ENCODE measurements around the gene COQ8B. TPM values are rescaled to one million over a fixed set of nuclear protein-coding genes. Genes with fewer than 3 reads are reported as not detected.
A peak's percentile ranks its signal among the peaks of the same experiment; 100 is the strongest.

The COQ8B gene
- total RNA-seq, 1 donor from 2014 or later = 24.0 TPM

DNA sequence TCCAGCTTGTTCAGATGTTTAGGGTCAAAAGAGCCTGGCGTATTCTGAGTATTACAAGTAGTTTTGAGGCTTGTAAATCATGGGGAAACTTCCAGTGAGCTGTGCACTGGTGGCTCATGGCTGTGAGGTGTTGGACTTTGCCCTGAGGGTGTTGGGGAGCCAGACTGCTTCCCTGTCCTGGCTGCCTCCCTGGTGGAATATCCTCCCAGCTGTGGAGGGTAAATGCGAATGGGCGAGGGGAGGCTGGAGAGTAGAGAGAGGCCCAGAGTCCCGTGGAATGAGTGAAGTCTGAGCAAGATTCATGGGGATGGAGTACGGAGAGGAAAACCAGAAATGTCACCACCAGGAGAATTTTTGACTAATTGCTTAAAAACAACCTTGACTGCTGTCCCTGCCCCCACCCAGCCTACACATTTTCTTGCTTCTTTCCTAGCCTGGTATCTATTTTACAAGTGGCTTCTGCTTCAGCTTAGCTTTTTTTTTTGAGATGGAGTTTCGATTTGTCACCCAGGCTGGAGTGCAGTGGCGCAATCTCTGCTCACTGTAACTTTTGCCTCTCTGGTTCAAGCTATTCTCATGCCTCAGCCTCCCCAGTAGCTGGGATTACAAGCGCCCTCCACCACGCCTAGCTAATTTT is 38.0 kb upstream of the COQ8B start:
- TF ChIP-seq, protein P1, sequence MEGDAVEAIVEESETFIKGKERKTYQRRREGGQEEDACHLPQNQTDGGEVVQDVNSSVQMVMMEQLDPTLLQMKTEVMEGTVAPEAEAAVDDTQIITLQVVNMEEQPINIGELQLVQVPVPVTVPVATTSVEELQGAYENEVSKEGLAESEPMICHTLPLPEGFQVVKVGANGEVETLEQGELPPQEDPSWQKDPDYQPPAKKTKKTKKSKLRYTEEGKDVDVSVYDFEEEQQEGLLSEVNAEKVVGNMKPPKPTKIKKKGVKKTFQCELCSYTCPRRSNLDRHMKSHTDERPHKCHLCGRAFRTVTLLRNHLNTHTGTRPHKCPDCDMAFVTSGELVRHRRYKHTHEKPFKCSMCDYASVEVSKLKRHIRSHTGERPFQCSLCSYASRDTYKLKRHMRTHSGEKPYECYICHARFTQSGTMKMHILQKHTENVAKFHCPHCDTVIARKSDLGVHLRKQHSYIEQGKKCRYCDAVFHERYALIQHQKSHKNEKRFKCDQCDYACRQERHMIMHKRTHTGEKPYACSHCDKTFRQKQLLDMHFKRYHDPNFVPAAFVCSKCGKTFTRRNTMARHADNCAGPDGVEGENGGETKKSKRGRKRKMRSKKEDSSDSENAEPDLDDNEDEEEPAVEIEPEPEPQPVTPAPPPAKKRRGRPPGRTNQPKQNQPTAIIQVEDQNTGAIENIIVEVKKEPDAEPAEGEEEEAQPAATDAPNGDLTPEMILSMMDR (IDR thresholded peaks at IDR 0.05; ENCODE audit: borderline replicate concordance) = no peak

DNA sequence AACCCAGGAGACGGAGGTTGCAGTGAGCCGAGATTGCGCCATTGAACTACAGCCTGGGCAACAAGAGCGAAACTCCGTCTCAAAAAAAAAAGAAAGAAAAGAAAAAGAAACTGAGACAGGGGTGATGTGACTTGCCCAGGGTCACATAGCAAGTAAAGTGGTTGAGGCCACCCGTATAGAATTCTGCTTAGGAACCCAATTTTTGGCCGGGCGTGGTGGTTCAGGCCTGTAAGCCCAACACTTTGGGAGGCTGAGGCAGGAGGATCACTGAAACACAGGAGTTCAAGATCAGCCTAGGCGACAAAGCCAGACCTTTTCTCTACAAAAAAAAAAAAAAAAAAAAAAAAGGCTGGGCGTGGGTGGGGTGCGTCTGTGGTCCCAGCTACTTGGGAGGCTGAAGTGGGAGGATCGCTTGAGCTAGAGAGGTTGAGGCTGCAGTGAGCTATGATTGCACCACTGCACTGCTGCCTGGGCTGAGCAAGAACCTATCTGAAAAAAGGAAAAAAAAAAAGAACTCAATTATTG is 35.6 kb upstream of the COQ8B start:
- DNase-seq = no peak
- Histone ChIP-seq H3K4me3 (peak overlapping the region; percentile 75), H3K4me1 (peaks cover 72% of the 10 kb centered on the region), H3K9me3 (replicated peaks) (no peaks in the 10 kb centered on the region), H3K27ac (replicated peaks) (peak overlapping the region; percentile 96), H3K27me3 (ENCODE audit: low read depth) (no peaks in the 10 kb centered on the region), H3K36me3 (peaks cover 20% of the 10 kb centered on the region)
- TF ChIP-seq, protein P1 (IDR thresholded peaks at IDR 0.05; ENCODE audit: borderline replicate concordance) = no peak
- intact Hi-C loops (cut with micrococcal nuclease) = loop anchor here (5.0 kb wide), 1 partner anchor 95 kb away; no protein-coding TSS in a partner anchor

More for the DNA sequence above, 38.0 kb upstream of the COQ8B start:
- no peak for DNase-seq
- no peaks in the 10 kb centered on the region for H3K9me3 ChIP-seq (replicated peaks)
- H3K4me1 ChIP-seq = peaks cover 54% of the 10 kb centered on the region
- intact Hi-C loops (cut with micrococcal nuclease) = loop anchor here (5.0 kb wide), 1 partner anchor 97 kb away; no protein-coding TSS in a partner anchor
- H3K36me3 ChIP-seq = peaks cover 45% of the 10 kb centered on the region
- no peaks in the 10 kb centered on the region for H3K27me3 ChIP-seq (ENCODE audit: low read depth)
- H3K4me3 ChIP-seq = no peak overlapping the region
- H3K27ac ChIP-seq (replicated peaks) = no peak overlapping the region

DNA sequence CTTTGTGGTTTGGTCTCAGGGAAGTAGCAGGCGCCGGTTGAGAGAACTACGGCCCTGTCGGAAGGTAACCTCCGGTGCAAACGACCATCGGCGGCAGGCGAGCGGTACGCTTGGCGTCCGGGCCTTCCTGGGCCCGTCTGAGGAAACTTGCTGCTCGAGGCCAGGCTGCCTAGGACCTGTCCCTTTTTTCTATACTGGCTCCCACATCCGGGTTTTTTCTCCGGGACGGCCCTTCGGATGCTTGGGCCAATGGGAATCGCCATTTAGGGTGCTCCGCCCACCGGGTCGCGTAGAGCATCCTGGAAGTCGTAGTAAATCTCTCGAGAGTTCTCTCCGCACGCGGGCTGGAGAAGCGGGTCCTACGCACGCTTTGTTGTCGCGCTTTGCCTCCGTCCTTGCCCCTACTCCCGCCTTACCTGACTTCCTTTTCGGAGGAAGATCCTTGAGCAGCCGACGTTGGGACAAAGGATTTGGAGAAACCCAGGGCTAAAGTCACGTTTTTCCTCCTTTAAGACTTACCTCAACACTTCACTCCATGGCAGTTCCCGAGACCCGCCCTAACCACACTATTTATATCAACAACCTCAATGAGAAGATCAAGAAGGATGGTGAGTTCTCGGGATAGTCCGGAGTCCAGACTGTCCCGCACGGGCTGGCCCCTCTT is 34.3 kb upstream of the COQ8B start, which contains the start of gene SNRPA:
Gene SNRPA, plus strand, starts transcription at position 330 of the 664 bp plus-strand sequence. Its CDS starts 206 bp downstream, at position 536.
- intact Hi-C loops (cut with micrococcal nuclease) = loop anchor here (5.0 kb wide), 1 partner anchor 94 kb away; no protein-coding TSS in a partner anchor
- H3K27ac ChIP-seq (replicated peaks) = peak within 1 kb of the TSS; percentile 96
- H3K9me3 ChIP-seq (replicated peaks) = no peaks in the 10 kb centered on the region
- peaks cover 71% of the 10 kb centered on the region for H3K4me1 ChIP-seq
- peak; percentile 96 for DNase-seq
- H3K36me3 ChIP-seq = peaks cover 9% of the 10 kb centered on the region
- no peaks in the 10 kb centered on the region for H3K27me3 ChIP-seq (ENCODE audit: low read depth)
- peak within 1 kb of the TSS; percentile 75 for H3K4me3 ChIP-seq
- TF ChIP-seq, protein P1 (IDR thresholded peaks at IDR 0.05; ENCODE audit: borderline replicate concordance) = no peak

DNA sequence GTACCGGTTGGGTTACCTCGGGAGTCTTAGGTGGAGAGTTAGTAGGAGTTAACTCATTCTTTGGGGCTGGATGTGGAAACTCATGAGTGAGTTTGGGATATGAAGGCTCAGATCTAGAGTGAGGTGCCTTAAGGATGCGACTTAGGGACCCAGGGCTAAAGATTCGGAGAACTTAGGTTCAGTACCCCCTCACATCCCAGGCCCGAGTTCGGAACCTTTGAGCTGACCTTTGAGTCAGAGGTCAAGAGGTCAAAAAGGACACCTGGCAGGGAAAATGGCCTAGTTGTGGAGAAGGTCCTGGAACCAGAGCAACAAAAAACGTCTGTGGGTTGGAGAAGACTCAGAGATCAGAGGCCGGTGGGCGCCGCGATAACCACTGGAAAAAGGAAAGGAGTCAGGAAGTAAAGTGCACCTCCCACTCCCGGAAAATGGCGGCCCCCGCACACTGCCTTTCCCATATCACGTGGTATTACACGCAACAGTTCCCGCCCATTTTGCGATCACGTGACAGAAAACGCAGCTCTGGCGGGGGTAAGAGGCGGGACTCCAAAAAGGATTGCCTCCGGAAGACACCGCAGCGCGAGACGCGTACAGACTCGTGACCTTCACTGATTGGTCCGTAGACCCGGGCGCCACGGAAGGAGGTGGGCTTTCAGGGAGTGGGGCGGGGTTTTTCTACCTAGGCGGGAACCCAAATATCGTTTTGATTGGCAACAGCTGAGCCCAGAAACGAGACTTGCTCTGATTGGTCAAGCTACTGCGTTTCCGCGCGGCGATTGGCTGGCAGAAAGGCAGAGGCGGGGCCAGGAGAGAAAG is 33.6 kb upstream of the COQ8B start, which contains the start of gene ACTMAP:
Gene ACTMAP, minus strand, starts transcription at position 420 of the 816 bp plus-strand sequence. CDS start 674 bp downstream, outside the sequence.
- intact Hi-C loops (cut with micrococcal nuclease) = loop anchor here (5.0 kb wide), 1 partner anchor 93 kb away; no protein-coding TSS in a partner anchor
- no peaks in the 10 kb centered on the region for H3K27me3 ChIP-seq (ENCODE audit: low read depth)
- peaks cover 2% of the 10 kb centered on the region for H3K36me3 ChIP-seq
- peak within 1 kb of the TSS; percentile 96 for H3K27ac ChIP-seq (replicated peaks)
- DNase-seq = peak; percentile 99
- TF ChIP-seq, protein P1 (IDR thresholded peaks at IDR 0.05; ENCODE audit: borderline replicate concordance) = no peak
- H3K4me1 ChIP-seq = peaks cover 71% of the 10 kb centered on the region
- no peaks in the 10 kb centered on the region for H3K9me3 ChIP-seq (replicated peaks)
- H3K4me3 ChIP-seq = peak within 1 kb of the TSS; percentile 75

GRCh38 chr19:40747536-40747935 is 30.9 kb upstream of the COQ8B start:
- DNase-seq = no peak
- Histone ChIP-seq H3K4me1 (peaks cover 46% of the 10 kb centered on the region), H3K4me3 (no peak overlapping the region), H3K27me3 (ENCODE audit: low read depth) (no peaks in the 10 kb centered on the region), H3K36me3 (no peaks in the 10 kb centered on the region), H3K9me3 (replicated peaks) (no peaks in the 10 kb centered on the region), H3K27ac (replicated peaks) (no peak overlapping the region)
- TF ChIP-seq, protein P1 (IDR thresholded peaks at IDR 0.05; ENCODE audit: borderline replicate concordance) = no peak
- intact Hi-C loops (cut with micrococcal nuclease) = no loop called here
